ENCODE data around the gene GPR87. TPM values are rescaled to one million over a fixed set of nuclear protein-coding genes. Genes with fewer than 3 reads are reported as not detected.

GPR87 gene
- total and polyA plus RNA-seq, 2 of the 4 experiments (the other 2 are of a cell fraction), result 0.26 to 0.36 TPM

GRCh38 chr3:151346292-151346691 lies 29.7 kb upstream of the GPR87 start:
- Histone ChIP-seq H4K91ac (ENCODE audit: insufficient read depth, low read depth, low read length) (peak overlapping the region; percentile 46; the same call in 1 of the 2 replicates), H3K9me1 (ENCODE audit: insufficient read depth, low read length) (no peaks in the 10 kb centered on the region; the same call in 1 of the 2 replicates), H4K20me1 (ENCODE audit: insufficient read depth, low read length) (no peaks in the 10 kb centered on the region), H3K9ac (ENCODE audit: low read depth, low read length) (no peak overlapping the region), H3K36me3 (ENCODE audit: control insufficient read depth, insufficient read depth, low read length) (no peaks in the 10 kb centered on the region), H3K27ac (ENCODE audit: insufficient read depth, low read length) (no peak overlapping the region), H2AK9ac (replicated peaks; ENCODE audit: low read depth, low read length, poor library complexity) (peak overlapping the region; percentile 16), H3K23ac (ENCODE audit: low read depth, low read length) (0 out of 2 replicates have a peak overlapping the region, but pooled peaks have one; percentile 45), H4K8ac (ENCODE audit: low read depth in 2 of 2, low read length in 2 of 2) (peak overlapping the region in 1 of 2 experiments; percentile 18; a peak in 1 of 4 replicates), H3K4ac (ENCODE audit: low read depth, low read length) (peak overlapping the region; percentile 41; the same call in 1 of the 2 replicates), H3K27me3 (ENCODE audit: control insufficient read depth, insufficient read depth, low read length) (no peaks in the 10 kb centered on the region), H3K4me3 (ENCODE audit: insufficient read depth, low read depth, low read length) (no peak overlapping the region), H3K14ac (replicated peaks; ENCODE audit: low read depth, low read length) (peak overlapping the region; percentile 78), H3K9me3 (ENCODE audit: control insufficient read depth, insufficient read depth, low read length) (no peaks in the 10 kb centered on the region), H2BK15ac (ENCODE audit: low read depth, low read length) (peak overlapping the region; percentile 72; the same call in 2 of the 3 replicates), H4K5ac (ENCODE audit: low read depth, low read length) (peak overlapping the region; percentile 8; the same call in 1 of the 2 replicates), H2BK5ac (ENCODE audit: low read depth, low read length, poor library complexity, severe bottlenecking) (peak overlapping the region; percentile 48), H3K79me1 (ENCODE audit: low read depth in 1 of 2, low read length in 2 of 2) (no peaks in the 10 kb centered on the region), H2BK120ac (ENCODE audit: low read depth, low read length) (peak overlapping the region; percentile 70), H2AK5ac (ENCODE audit: low read depth, low read length) (peak overlapping the region; percentile 47; the same call in 1 of the 2 replicates), H3K56ac (ENCODE audit: extremely low read depth, insufficient read depth, low read length) (0 out of 2 replicates have a peak overlapping the region, but pooled peaks have one; percentile 25), H3K18ac (ENCODE audit: low read depth, low read length) (peak overlapping the region; percentile 48; the same call in 1 of the 2 replicates), H2AFZ (replicated peaks; ENCODE audit: low read length, poor library complexity) (no peak overlapping the region), H3K4me2 (ENCODE audit: low read depth, low read length) (no peak overlapping the region), H2BK20ac (ENCODE audit: low read depth, low read length) (peak overlapping the region; percentile 91), H3K4me1 (ENCODE audit: control insufficient read depth, insufficient read depth, low read length) (peaks cover 3% of the 10 kb centered on the region; the same call in 1 of the 2 replicates)
- intact Hi-C loops (cut with micrococcal nuclease), result loop anchor here (1.0 kb wide), 1 partner anchor 16 kb away; no protein-coding TSS in a partner anchor
- BruUV-seq (replicated peaks), result no TSS peak
- dilution Hi-C loops (cut with HindIII; ENCODE audit: low sequenced_read_pairs, unreplicated experiment), result no loop called here
- ChIA-PET CTCF (no interaction called here), POLR2A (ENCODE audit: unreplicated experiment) (no interaction called here)
- no peak for DNase-seq
- TF ChIP-seq CHD1 (IDR thresholded peaks at IDR 0.05; ENCODE audit: low read depth, low read length) (no peak), ELK1 (IDR thresholded peaks at IDR 0.05; ENCODE audit: borderline replicate concordance, low read depth, low read length) (no peak), MAZ (IDR thresholded peaks at IDR 0.05; ENCODE audit: borderline replicate concordance, low read depth, low read length) (no peak), RFX5 (IDR thresholded peaks at IDR 0.05; ENCODE audit: low read depth, low read length) (no peak), CEBPB (IDR thresholded peaks at IDR 0.05; ENCODE audit: low read depth, low read length) (no peak)
- no CpG with 5 or more reads among the region's 3 CpGs for WGBS, 2 experiments (ENCODE audit: extremely low coverage in 2 of 2, insufficient read length in 1 of 2)
- in situ Hi-C loops (cut with MboI; ENCODE audit: low sequenced_read_pairs), result no loop called here
- no peak for ATAC-seq (ENCODE audit: low read depth)

Data from IMR-90 (cell line).